ENCODE measurements around the gene ATP9B. TPM values are rescaled to one million over a fixed set of nuclear protein-coding genes. Genes with fewer than 3 reads are reported as not detected.

ATP9B gene
- total and polyA plus RNA-seq, 12 donors = 6.7 to 19.7 (median 14.5) TPM

GRCh38 chr18:79064228-79064627 is 5.0 kb upstream of the ATP9B start:
- no peak for TF ChIP-seq CTCF (IDR thresholded peaks at IDR 0.05)
- Histone ChIP-seq H3K36me3 (no peaks in the 10 kb centered on the region), H3K27ac (no peak overlapping the region), H3K4me1 (peaks cover 0 to 6% (median 0%) of the 10 kb centered on the region in 9 donors), H3K27me3 (no peaks in the 10 kb centered on the region), H3K9me3 (peaks cover 0 to 7% (median 0%) of the 10 kb centered on the region in 11 donors), H3K4me3 (no peak overlapping the region)
- intact Hi-C loops (cut with DNase I) = loop anchor here in 2 of 10 donors (10.0 kb wide), 1 partner anchor 181 kb away; no protein-coding TSS in a partner anchor
- ATAC-seq (no peak), DNase-seq (no peak)
- 80 to 86% methylated on average over 5 of the region's 5 CpGs for WGBS, 2 donors

GRCh38 chr18:79065802-79066201 is 3.4 kb upstream of the ATP9B start:
- intact Hi-C loops (cut with DNase I) = loop anchor here in 2 of 10 donors (10.0 kb wide), 1 partner anchor 179 kb away; no protein-coding TSS in a partner anchor
- DNase-seq (no peak), ATAC-seq (no peak)

GRCh38 chr18:79067611-79068010 is 1.6 kb upstream of the ATP9B start:
- Histone ChIP-seq H3K4me3 (no peak overlapping the region), H3K27ac (no peak overlapping the region), H3K27me3 (no peaks in the 10 kb centered on the region), H3K36me3 (no peaks in the 10 kb centered on the region), H3K9me3 (peaks cover 0 to 7% (median 0%) of the 10 kb centered on the region in 11 donors), H3K4me1 (peaks cover 5 to 27% (median 18%) of the 10 kb centered on the region in 9 donors)
- 83 to 88% methylated on average over 4 of the region's 4 CpGs for WGBS, 2 donors
- no peak for ATAC-seq
- TF ChIP-seq CTCF (IDR thresholded peaks at IDR 0.05) = no peak
- no peak for DNase-seq
- intact Hi-C loops (cut with DNase I) = loop anchor here in 2 of 10 donors (10.0 kb wide), 1 partner anchor 177 kb away; no protein-coding TSS in a partner anchor

More at GRCh38 chr18:79065802-79066201, 3.4 kb upstream of the ATP9B start:
- Histone ChIP-seq H3K4me1 (peaks cover 5 to 16% (median 9%) of the 10 kb centered on the region in 9 donors), H3K4me3 (no peak overlapping the region), H3K9me3 (peaks cover 0 to 7% (median 0%) of the 10 kb centered on the region in 11 donors), H3K27ac (no peak overlapping the region), H3K36me3 (no peaks in the 10 kb centered on the region), H3K27me3 (no peaks in the 10 kb centered on the region)
- no peak for TF ChIP-seq CTCF (IDR thresholded peaks at IDR 0.05)
- WGBS, 2 donors = 76 to 81% methylated on average over 2 of the region's 2 CpGs

- H3K4me1 ChIP-seq = peaks cover 5 to 27% (median 18%) of the 10 kb centered on the region in 9 donors
- H3K27me3 ChIP-seq = no peaks in the 10 kb centered on the region
- TF ChIP-seq CTCF (IDR thresholded peaks at IDR 0.05) = no peak
- 13 to 18% methylated on average over 35 to 49 of the region's 49 CpGs for WGBS, 2 donors
- intact Hi-C loops (cut with DNase I) = loop anchor here in 2 of 10 donors (10.0 kb wide), 1 partner anchor 176 kb away; no protein-coding TSS in a partner anchor
- H3K36me3 ChIP-seq = no peaks in the 10 kb centered on the region
- peak overlapping the region; percentile 83 to 100 (median 96) for H3K4me3 ChIP-seq
- H3K27ac ChIP-seq = peak overlapping the region; percentile 83 to 98 (median 92)
- DNase-seq (no peak), ATAC-seq (no peak)
- peaks cover 0 to 7% (median 0%) of the 10 kb centered on the region in 11 donors for H3K9me3 ChIP-seq
Measured at GRCh38 chr18:79068341-79068936, 755 bp upstream of the ATP9B start.
